Measurements from ENCODE around the gene PHF20. TPM values are rescaled to one million over a fixed set of nuclear protein-coding genes. Genes with fewer than 3 reads are reported as not detected.

Gene PHF20
- total and polyA plus RNA-seq, 2 of the 13 experiments (the other 11 are each of a cell fraction or from before 2014, with no cell fraction given) = 22.8 to 34.1 TPM

GRCh38 chr20:35756404-35756803 lies 15.4 kb upstream of the PHF20 start:
- no peak for FAIRE-seq
- in situ Hi-C loops (cut with HindIII; ENCODE audit: extremely low pct_ligation_motif_present, low pct_unique_long_range_greater_than_20kb) (no loop called here), intact Hi-C loops (cut with micrococcal nuclease; ENCODE audit: unreplicated experiment) (no loop called here)
- Histone ChIP-seq H3K9ac (ENCODE audit: insufficient read depth, low read depth, low read length) (no peak overlapping the region), H3K4me3 (replicated peaks in 1 of 3; ENCODE audit: insufficient read depth in 1 of 3, low read depth in 2 of 3, low read length in 3 of 3) (no peak overlapping the region), H3K9me3 (ENCODE audit: low read length) (no peaks in the 10 kb centered on the region), H3K4me1 (ENCODE audit: insufficient read depth, low read length) (peaks cover 16% of the 10 kb centered on the region), H3K36me3 (replicated peaks in 1 of 2; ENCODE audit: control insufficient read depth in 1 of 2, insufficient read depth in 2 of 2, low read length in 2 of 2) (no peaks in the 10 kb centered on the region), H3K4me2 (ENCODE audit: low read depth, low read length) (no peak overlapping the region), H3K27me3 (ENCODE audit: control insufficient read depth in 1 of 2, insufficient read depth in 2 of 2, low read length in 2 of 2) (peaks cover 0 to 17% of the 10 kb centered on the region in 2 experiments; a peak in 1 of 5 replicates), H2AFZ (ENCODE audit: low read length) (no peak overlapping the region), H3K79me2 (ENCODE audit: insufficient read depth, low read length) (no peaks in the 10 kb centered on the region), H4K20me1 (ENCODE audit: insufficient read depth, low read length) (no peaks in the 10 kb centered on the region), H3K27ac (ENCODE audit: extremely low read length, insufficient read depth, low read length) (no peak overlapping the region)
- POLR2A ChIA-PET = interaction anchor here (1.1 to 3.2 kb wide), 3 partner anchors 13 to 15 kb away, joined by 3 to 29 read pairs (median 6); partner anchors contain the start of genes PHF20 and RBM39
- no TSS peak for BruUV-seq (replicated peaks)
- CTCF ChIA-PET (ENCODE audit: low intra/inter-chr PET ratio, low total read pairs) = no interaction called here
- WGBS (ENCODE audit: low lambda C conversion rate) = 65% methylated on average over 4 of the region's 4 CpGs
- no peak for TF ChIP-seq SP5 (CRISPR knock-in tag; IDR thresholded peaks at IDR 0.05; ENCODE audit: borderline replicate concordance, low read depth)
- peak; percentile 52 for TF ChIP-seq MNT (IDR thresholded peaks at IDR 0.05)
- no peak for ATAC-seq
- no peak for DNase-seq (ENCODE audit: low spot score)

GRCh38 chr20:35757098-35757705 lies 14.6 kb upstream of the PHF20 start:
- no peak overlapping the region for H2AFZ ChIP-seq (ENCODE audit: low read length)
- ATAC-seq (peak; percentile 14; the same call in 2 of the 3 replicates), FAIRE-seq (no peak), DNase-seq (ENCODE audit: low spot score) (no peak)
- no peak for TF ChIP-seq IRF2 (CRISPR knock-in tag; IDR thresholded peaks at IDR 0.05)
- TF ChIP-seq ZSCAN9 (CRISPR knock-in tag; IDR thresholded peaks at IDR 0.05; ENCODE audit: borderline replicate concordance) = no peak
- TF ChIP-seq PBX2 (CRISPR knock-in tag; IDR thresholded peaks at IDR 0.05) = peak; percentile 66; the same call in 1 of the 2 replicates
- no peak for TF ChIP-seq TFDP2 (CRISPR knock-in tag; IDR thresholded peaks at IDR 0.05)
- no peak for TF ChIP-seq IRF1 (CRISPR knock-in tag; IDR thresholded peaks at IDR 0.05; ENCODE audit: low read depth)
- no peak for TF ChIP-seq NR2C2 (CRISPR knock-in tag; IDR thresholded peaks at IDR 0.05; ENCODE audit: borderline replicate concordance)
- H4K20me1 ChIP-seq (ENCODE audit: insufficient read depth, low read length) = no peaks in the 10 kb centered on the region
- no peak overlapping the region for H3K9ac ChIP-seq (ENCODE audit: insufficient read depth, low read depth, low read length)
- peaks cover 24% of the 10 kb centered on the region for H3K4me1 ChIP-seq (ENCODE audit: insufficient read depth, low read length)
- no peaks in the 10 kb centered on the region for H3K79me2 ChIP-seq (ENCODE audit: insufficient read depth, low read length)
- in situ Hi-C loops (cut with HindIII; ENCODE audit: extremely low pct_ligation_motif_present, low pct_unique_long_range_greater_than_20kb) (no loop called here), intact Hi-C loops (cut with micrococcal nuclease; ENCODE audit: unreplicated experiment) (no loop called here)
- ChIA-PET CTCF (ENCODE audit: low intra/inter-chr PET ratio, low total read pairs) (no interaction called here), POLR2A (interaction anchor here (16.6 kb wide), 1 partner anchor 14 kb away, joined by 461 read pairs; the partner anchor contains the start of gene RBM39)
- H3K27ac ChIP-seq (ENCODE audit: extremely low read length, insufficient read depth, low read length) = no peak overlapping the region
- no peak overlapping the region for H3K4me3 ChIP-seq (replicated peaks in 1 of 3; ENCODE audit: insufficient read depth in 1 of 3, low read depth in 2 of 3, low read length in 3 of 3)
- peaks cover 0 to 9% of the 10 kb centered on the region in 2 experiments; a peak in 1 of 5 replicates for H3K27me3 ChIP-seq (ENCODE audit: control insufficient read depth in 1 of 2, insufficient read depth in 2 of 2, low read length in 2 of 2)
- no peaks in the 10 kb centered on the region for H3K36me3 ChIP-seq (replicated peaks in 1 of 2; ENCODE audit: control insufficient read depth in 1 of 2, insufficient read depth in 2 of 2, low read length in 2 of 2)
- 27% methylated on average over 4 of the region's 4 CpGs for WGBS (ENCODE audit: low lambda C conversion rate)
- BruUV-seq (replicated peaks) = no TSS peak
- H3K9me3 ChIP-seq (ENCODE audit: low read length) = no peaks in the 10 kb centered on the region
- no peak overlapping the region for H3K4me2 ChIP-seq (ENCODE audit: low read depth, low read length)
